ENCODE data around the gene TIMP3.

Gene TIMP3

DNA sequence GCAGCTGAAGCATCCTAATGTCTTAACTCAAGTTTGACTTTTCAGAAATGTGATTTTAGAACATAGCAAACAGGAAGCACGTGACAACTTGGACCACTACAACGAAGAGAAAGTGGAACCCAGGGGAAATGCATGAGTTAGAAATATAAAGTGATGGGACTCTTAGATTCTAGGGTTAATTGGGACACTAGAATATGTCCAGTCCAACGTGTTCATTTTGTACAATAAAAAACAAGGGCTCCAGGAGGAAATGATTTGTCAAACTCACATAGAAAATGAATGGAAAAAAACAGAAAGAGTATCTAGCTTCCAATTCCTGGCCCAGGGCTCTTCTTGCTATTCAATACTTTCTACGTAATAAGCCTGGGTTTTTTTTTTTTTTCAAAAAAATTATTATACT lies 30.7 kb downstream of the TIMP3 start:
- no peak for DNase-seq

DNA sequence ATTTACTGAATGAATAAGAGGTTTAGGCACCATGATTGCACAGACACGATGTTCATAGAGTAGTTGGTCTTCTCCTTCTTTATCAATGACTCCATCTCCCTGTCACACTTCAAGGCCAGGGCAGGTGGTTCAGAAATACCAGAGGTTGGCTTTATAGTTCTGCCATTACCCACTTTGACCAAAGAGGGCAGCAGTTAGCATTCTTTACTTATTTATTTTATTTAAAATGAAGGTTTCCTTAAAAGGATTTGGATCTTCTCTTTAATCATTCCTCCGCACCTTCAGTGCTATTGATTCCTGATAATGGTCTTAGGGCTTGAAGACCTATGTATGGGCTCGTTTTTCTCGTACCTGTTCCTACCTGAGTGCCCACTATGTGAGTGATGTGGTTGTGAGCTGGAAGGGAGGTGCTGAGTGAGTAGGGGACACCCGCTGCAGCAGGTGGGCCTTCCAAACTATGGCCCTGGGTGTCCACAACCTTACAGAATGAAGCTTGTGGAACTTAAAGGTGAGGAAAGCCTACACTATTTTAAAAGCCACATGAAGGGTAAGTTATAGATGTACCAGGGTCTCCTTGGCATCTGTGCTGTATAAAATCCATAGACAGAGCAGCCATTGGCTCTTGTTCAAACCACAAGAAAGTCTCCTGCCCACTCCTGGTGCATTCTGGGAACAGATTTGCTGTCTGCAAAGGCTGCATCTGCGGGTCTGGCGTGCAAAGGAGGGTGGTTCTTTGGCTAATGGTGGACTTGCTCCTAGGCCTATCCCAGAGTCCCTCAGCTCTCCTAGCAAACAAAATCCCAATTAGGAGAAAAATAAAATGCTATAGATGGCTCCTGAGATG lies 35.0 kb downstream of the TIMP3 start:
- DNase-seq = no peak

DNA sequence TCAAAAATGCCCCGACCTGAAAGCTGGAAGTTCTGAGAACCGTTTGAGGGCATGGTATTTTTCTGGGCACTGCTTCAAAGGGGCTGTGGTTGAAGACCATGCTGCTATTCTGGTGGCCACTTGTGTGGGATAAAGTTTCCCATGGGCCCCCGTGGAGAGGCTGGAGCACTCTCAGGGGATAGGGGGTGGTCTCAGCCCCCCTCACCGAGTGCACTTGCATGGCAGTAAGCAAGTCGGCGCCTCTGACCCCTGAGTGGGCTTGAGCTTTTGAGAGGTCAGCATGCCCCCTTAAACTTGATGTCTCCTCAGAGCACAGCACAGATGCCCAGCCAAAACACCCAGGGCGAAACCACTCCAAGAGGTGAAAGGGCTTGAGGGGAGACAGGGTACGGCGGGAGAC lies 35.6 kb downstream of the TIMP3 start:
- DNase-seq = no peak

DNA sequence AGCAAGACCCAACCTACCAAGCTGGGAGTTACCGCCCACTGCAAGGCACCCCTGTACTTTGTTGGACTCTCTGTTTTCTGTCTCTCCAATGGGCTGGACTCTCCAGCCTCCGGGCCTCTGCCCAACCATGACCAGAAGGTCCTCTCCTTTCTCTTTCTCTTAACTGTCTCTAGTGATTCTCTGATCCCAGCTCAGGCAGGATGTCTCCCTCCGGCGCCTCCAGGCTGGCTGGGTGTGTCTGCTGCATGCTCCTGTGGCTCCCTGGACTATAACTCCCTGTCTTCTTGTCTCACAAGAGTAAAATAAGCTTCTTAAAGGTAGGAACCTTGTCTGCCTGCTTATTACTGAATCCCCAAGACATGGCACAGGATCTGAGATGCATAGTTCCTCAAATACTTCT lies 36.3 kb downstream of the TIMP3 start:
- DNase-seq = no peak

DNA sequence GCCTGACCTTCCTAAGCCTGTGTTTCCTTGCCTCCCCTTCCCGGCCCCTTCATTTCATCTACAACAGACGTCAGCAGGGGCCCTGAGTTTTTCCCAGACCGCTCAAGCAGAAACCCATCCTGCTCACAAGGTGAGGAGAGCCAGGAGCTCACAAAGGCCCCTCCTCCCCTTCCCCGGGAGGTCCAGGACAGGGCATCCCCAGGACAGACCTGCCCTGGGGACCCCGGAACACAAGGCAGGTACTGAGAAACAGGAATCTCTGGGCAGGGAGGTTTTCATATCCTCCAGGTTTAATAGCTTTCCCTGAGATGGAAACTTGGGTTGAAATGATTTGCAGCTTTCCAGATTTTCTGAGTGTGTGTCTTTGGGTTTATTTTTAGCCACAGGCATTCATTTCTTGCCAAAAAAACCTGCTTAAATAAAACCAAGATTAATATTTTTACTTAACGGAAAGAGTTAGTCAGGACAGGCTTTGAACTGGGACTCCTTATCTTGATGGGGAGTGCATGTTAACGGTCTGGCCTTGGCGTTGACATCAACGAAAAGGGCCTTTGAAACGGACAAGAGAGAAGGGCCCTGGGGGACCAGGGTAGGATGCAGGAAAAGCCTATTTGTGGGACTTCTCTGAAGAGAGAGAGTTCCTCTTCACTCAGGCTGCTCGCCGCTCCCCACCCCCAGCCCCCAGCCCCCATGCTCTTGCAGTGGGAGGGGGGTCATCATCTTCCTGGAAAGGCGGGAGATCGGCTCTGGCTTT lies 38.5 kb downstream of the TIMP3 start:
- DNase-seq = no peak

DNA sequence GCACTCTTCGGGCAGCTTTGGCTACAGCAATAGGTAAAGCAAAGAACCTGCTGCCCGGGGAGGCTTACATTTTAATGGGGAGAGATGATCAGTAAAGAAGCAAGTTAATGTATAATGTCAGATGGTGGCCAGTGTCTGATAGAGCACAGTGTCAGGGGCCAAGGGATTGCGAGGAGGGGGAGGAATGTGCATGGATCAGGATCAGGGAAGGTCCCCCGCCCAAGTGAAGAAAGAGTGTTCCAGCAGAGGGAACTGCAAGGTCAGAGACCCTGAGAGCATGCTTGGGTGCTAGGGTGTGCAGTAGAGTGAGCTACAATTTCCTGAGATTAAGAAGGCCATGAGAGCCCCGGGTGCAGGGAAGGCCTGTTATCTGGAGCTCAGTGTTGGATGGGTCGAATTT lies 39.7 kb downstream of the TIMP3 start:
- DNase-seq = no peak

DNA sequence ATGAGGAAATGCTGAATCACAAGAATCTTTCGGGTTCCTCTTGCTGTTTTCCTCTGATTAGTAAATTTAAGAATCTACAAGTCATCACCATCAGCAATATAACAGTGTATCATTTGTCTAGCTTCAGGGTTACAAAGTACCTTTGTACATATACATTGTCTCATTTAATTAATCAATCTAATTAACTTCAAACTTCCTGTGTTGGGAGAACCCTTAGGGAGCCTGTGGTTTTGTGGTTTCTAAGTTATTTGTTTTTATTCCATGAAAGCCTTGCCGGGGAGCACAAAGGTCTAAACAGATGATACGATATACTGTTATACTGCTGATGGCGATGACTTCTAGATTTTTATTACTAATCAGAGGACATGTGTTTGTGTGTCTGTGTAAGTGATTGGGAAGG lies 41.0 kb downstream of the TIMP3 start:
- no peak for DNase-seq

DNA sequence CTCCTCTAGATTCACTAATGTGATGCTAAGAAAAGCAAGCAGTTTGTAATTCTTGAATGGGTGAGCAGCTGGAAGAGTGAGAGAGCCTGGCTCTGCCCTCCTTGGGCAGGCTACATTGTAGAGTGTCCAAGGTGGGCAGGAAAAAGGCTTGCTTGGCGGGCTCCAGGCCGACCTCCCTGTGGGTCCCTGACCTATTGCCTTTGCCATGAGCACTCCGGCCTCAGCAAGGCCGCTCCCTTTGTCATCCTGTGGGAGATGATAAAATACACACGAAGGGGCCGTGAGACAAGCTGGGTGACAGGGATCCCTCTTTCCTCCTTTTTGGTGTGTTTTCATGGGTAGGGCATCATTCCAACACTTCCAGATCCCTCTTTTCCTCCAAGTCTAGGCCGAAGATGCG lies 41.8 kb downstream of the TIMP3 start:
- no peak for DNase-seq

DNA sequence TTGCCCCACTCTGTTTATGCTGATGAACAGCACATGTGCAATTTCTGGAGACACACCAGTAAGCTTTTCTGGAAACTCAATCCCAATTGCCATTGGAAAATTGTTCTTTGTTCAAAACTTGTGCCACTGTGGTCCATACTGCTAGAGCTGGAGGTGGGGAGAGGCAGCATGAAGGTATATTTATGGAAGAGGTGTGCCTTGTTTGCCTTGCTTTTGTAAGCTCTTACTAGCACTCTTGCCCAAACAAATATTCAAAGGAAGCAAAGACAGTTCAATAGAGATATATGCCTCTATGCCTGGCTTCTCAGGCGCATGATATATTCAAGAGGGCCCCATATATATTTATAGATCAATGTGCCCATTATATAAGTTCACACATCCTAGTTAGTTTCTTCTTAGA lies 42.7 kb downstream of the TIMP3 start:
- DNase-seq = no peak

DNA sequence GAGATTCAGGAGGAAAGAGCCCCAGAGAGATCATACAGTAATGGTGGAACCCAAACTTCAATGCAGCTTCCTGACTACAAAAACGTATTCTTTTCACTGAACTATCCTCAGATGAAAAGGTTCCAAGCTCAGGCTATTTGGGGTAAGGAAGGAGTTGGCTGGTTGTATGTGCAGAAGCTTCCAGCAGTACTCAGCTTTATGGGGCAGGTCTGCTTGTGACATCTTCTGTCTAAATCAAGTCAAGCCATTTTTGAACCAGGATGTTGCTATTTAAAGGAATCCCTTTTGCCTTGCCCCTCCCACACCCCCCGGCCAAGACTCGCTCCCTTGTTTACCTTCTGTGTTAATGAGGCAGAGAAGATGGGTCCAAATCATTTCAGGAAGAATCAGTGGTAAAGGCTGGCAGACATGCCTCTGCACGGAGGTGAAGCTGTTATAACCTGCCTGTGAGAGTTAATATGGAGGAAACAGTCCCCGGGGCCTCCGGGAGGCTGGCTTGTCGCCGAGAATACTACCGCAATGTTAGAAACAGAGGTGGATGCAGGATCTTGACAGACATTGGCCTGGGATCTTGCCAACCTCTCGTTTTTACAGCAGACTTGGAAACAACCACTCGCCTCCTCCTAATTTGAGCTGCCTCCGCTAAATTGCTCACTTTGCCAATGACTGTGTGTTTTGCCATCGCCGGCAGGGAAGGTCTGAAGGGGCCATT lies 45.4 kb downstream of the TIMP3 start:
- DNase-seq = no peak

DNA sequence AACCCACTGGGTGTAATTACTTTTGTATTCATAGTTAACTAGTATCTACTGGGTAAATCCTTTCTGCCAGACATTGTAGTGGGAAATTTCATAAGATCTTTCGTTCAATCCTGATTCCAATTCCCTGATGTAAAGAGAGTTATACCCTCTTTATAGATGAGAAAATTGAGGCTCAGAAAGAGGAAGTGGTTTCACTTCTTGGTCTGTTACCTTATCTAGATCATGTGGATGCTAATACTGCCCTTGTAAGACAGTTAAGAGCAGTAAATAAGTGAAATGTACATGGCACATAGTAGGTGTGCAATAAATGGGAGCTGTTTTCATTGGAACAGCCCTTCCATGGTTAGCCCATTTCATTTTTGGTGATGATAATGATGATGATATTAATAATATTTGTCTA lies 46.7 kb downstream of the TIMP3 start:
- DNase-seq = no peak

DNA sequence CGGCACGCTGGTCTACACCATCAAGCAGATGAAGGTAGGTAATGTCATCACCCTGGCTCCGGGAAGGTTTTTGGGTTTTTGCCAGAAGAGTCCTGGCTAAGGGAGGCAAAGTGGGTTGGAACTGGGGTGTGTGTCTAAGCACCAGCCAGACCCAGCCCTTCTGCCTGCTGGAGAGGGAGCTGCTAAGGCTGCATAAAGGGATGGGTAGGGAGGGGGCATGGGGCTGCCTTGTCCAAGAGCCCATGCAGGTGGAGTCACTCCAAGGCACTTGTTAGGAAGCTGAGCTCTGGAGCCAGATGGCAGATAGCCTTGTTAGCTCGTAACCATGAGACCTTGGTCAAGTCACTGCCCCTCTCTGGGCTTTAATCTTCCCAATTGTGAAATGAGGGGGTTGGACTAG lies 48.0 kb downstream of the TIMP3 start:
- no peak for DNase-seq

DNA sequence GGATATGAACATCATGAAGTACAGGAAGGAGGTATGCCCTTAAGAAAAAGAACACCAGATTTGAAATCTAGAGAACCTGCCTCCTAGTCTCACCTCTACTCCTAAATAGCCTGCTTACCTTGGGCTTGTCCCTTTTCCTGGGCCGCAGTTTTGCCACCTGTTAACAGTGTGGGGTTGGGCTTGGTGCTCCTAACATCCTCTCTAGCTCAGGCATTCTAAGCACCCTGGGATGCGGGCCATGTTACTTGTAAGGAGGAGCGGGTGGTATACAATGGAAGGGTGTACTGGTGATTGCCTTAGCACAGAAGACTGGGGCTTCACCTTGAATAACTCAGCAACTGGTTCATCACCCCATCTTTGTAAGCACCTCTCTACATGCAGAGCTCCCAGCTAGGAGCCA lies 48.7 kb downstream of the TIMP3 start:
- DNase-seq = no peak

DNA sequence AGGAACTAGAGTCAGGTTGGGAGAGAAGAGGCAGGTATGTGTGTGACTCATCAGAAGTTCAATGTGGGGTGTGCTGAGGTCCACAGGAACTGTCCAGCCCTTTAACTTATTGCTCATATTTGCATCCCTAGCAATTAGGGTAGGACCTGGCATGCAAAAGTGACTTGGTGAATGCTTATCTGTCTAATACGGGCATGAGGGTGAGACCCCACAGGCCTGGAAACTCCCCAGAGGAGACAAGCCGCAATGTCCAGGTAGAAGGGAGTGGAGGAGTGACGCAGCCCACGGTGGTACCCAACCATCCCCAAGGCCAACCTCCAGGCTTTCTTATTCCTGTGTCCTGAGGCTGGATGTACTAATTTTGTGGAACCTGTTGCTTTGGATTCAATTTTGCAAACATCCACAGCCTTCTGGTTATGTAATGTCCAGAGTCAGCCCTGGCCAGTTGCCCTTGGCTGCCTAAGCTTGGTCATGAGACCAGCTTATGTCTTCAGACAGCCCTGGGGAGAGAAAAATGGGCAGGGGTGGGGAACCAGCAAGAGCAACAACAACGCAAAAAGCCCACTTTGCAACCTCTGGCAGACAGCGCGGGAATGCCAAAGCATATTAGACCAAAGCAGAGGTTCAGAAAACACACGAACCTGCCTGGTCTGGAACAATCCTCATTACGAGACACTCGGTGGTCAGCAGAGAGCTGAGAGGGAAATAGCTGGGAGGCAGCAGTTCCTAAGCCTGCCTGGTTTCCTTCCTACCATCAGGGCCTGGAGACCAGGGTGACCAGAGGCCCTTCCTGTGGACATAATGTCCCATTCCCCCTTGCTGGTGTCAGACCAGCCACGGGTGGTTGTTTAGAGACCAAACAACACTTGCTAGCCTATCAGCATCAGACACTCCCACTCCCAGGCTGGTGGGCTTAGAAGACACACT lies 49.3 kb downstream of the TIMP3 start:
- no peak for DNase-seq

DNA sequence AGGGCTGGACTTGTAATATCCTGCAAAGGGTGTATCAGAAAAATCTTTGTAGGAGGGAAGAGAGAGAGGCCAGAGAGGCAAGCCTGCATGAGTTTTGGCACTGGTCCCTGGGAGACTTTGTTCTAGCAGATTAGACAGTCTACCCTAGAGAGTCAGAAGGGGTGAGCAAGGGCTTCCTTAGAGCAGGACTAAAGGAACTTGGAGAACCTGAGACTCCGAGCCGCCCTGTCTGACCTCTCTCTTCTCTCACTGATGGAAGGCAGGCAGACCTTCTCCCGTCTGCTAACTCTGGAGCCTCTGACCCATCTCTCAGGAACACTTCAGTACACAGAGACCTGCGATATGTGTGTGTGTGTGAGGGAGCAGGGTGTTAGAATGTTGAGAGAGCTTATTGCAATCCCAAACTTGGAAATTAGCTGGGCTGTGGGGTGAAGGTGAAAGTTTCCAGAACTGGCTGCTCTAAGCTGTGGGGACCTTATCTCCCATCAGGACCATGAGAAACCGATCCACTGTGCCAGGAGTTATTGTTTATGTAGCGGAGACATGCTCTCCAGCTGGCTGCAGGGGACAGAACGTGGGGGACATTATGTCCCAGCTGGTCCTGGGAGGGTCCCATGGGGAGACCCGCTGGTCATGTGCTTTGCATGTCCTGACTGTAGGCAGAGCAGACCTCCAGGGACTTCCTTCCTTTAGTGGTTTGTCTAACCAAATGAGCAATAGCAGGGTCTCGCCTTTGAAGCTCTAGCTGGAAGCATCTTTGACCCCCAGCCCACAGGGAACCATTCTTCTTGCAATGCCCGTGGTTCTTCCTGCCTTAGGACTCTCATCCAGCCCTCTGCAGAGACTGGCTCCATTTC lies 51.1 kb downstream of the TIMP3 start:
- DNase-seq = no peak

DNA sequence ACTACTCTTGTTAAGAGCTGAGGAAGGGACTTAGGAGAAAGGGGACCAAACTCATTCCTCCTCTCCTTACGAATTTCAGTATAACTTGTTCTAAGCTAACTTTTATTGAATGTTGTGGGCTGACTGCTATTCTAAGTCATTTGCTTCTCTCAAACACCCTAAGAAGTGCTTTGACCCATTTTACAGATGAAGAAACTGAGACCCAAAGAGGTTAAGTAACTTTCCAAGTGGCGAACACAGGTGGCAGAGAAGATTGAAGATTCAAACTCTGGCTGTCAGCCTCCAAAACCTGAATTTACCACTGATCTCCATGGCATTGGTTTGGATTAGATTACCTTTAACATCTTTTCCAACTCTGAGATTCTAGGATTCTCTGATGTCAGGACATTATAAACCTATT lies 52.2 kb downstream of the TIMP3 start:
- no peak for DNase-seq

DNA sequence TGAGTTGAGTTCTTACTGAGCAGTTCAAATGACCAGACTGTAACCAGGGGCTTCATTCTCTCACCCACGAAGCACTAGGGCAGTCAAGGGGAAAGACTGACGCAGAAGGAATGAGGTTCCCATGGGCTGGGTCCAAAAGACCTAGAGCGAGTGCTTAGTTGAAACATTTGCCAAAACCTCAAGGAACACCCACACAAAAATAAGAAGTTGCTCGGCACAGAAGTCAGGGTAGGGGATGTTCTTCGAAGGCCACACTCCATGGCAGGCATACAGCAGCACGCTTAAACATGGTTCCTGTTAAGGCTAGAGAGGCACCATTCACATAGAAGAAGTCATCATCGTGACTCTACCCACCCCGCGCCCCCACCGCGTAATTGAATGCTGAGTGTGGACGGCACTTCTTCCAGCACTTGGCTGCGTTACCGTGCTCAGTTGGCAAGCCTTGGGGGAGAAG lies 52.9 kb downstream of the TIMP3 start:
- DNase-seq = no peak

DNA sequence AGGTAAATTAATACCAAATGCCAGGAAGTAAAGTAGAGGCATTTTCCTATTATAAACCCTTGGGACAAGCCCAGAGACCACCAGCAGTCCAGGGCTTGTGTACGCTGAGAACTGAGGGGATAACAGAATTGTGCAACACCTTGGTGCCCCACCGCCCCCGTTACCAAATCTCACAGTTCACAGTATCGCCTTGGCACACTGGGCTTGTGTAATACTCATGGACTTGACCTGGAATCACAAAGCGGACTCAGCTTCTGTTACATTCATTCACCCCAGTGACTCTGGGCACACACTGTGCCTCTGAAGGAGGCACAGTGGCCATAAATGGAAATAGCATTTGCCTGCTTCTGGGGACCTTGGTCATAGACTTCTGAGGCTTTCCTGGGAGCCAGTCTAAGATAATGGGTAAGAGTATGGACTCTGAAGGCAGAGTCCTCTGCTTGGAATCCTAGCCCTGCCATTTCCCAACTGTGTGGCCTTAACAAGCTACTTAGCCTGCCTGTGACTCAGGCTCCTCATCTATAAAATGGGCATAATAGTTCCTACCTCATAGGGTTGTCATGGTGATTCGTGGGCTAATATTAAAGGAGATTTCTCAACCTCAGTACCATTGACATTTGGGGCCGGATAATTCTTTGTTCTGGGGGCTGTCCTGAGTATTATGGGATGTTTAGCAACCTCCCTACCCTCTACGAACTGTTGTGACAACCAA lies 53.7 kb downstream of the TIMP3 start:
- no peak for DNase-seq

DNA sequence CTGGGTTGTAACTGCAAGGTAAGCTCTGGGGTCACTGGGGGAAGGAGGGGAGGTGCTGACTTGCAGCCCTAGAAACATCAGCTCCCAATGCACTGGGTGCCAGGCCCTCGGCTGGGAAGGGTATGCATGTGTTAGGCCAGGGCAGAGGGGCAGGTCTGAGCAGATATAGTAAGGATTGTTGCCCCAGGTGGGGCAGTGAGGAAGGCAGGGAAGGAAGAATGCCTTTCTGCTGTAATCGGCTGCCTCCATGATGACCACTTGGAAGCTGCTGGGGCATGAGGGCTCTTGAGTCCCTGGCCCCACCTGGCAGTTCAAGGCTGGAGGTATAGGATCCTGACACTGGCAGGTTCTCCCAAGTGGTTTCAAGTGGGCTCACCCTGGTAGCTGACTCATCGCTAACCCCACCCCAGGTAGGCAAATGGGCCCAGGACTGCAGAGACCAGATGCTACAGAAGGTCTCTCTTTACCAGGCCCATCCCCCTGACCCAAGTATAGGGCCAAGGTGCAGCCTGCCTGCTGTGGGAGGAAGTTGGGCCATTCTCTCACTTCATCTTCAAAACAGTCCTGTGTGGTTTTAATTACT lies 56.7 kb downstream of the TIMP3 start:
- no peak for DNase-seq

DNA sequence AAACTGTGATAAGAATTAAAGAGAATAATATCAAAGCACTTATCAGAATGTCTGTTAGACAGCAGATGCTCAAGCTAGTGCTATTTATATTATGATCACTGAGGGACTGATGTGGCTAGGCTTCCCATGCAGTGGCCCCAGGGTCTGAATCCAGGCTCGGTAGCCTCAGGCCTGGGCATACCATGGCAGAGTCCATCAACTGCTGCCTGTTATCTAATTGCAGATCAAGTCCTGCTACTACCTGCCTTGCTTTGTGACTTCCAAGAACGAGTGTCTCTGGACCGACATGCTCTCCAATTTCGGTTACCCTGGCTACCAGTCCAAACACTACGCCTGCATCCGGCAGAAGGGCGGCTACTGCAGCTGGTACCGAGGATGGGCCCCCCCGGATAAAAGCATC lies 57.5 kb downstream of the TIMP3 start:
- DNase-seq = no peak

DNA sequence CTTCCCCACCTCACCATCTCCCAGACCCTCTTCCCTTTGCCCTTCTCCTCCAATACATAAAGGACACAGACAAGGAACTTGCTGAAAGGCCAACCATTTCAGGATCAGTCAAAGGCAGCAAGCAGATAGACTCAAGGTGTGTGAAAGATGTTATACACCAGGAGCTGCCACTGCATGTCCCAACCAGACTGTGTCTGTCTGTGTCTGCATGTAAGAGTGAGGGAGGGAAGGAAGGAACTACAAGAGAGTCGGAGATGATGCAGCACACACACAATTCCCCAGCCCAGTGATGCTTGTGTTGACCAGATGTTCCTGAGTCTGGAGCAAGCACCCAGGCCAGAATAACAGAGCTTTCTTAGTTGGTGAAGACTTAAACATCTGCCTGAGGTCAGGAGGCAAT lies 58.2 kb downstream of the TIMP3 start:
- DNase-seq = no peak
